Stomach (tissue), 4 donors: Measurements from ENCODE around the gene IGDCC3.

Experiments used
- POLR2A ChIP-seq, 4 donors: fragments of 450-650 bp; IDR thresholded peaks; one replicate each; pipeline ENCODE4 v1.6.1; 2016; ENCODE audit warnings: antibody characterized with exemption in 4 of 4, control low read depth in 2 of 4, mild to moderate bottlenecking in 1 of 4, moderate library complexity in 1 of 4
- TF ChIP-seq, protein P1 (sequence below), 7 experiments: fragments of 450-650 bp in 4 of 7; fragments of 200-600 bp in 3 of 7; sonication (generic) in 3 of 7; IDR thresholded peaks; one replicate each; pipeline ENCODE4 v1.5.1; 2016 to 2019; ENCODE audit warnings: antibody characterized with exemption in 7 of 7, control low read depth in 2 of 7, mild to moderate bottlenecking in 1 of 7

- TF ChIP-seq, protein P1, sequence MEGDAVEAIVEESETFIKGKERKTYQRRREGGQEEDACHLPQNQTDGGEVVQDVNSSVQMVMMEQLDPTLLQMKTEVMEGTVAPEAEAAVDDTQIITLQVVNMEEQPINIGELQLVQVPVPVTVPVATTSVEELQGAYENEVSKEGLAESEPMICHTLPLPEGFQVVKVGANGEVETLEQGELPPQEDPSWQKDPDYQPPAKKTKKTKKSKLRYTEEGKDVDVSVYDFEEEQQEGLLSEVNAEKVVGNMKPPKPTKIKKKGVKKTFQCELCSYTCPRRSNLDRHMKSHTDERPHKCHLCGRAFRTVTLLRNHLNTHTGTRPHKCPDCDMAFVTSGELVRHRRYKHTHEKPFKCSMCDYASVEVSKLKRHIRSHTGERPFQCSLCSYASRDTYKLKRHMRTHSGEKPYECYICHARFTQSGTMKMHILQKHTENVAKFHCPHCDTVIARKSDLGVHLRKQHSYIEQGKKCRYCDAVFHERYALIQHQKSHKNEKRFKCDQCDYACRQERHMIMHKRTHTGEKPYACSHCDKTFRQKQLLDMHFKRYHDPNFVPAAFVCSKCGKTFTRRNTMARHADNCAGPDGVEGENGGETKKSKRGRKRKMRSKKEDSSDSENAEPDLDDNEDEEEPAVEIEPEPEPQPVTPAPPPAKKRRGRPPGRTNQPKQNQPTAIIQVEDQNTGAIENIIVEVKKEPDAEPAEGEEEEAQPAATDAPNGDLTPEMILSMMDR (IDR thresholded peaks at IDR 0.05) = no peak
- TF ChIP-seq POLR2A (IDR thresholded peaks at IDR 0.05) = no peak
Observed at GRCh38 chr15:65405791-65406423, 28.1 kb upstream of the IGDCC3 start.
